ENCODE data around the gene TESK2.
"Not testable (repeated sequence)": the region's sequence is repeated elsewhere in the genome, so short reads cannot be mapped to it uniquely, and the experiment has no call there.

The TESK2 gene

DNA sequence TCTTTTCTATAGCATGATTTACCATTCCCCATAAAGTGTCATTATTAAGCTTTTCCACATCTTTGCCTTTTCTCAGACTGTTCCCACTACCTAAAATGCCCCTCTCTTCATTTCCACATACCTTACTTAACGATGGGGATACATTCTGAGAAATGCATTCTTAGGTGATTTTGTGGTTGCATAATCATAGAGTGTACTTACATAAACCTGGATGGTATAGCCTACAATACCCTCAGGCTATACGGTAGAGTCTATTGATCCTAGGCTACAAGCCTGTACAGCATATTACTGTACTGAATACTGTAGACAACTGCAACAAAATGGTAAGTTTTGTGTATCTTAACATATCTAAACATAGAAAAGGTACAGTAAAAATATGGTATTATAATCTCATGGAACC lies 95.9 kb downstream of the TESK2 start:
- H3K4me3 ChIP-seq (ENCODE audit: low read depth, low read length) = no peak overlapping the region
- TF ChIP-seq, protein P1, sequence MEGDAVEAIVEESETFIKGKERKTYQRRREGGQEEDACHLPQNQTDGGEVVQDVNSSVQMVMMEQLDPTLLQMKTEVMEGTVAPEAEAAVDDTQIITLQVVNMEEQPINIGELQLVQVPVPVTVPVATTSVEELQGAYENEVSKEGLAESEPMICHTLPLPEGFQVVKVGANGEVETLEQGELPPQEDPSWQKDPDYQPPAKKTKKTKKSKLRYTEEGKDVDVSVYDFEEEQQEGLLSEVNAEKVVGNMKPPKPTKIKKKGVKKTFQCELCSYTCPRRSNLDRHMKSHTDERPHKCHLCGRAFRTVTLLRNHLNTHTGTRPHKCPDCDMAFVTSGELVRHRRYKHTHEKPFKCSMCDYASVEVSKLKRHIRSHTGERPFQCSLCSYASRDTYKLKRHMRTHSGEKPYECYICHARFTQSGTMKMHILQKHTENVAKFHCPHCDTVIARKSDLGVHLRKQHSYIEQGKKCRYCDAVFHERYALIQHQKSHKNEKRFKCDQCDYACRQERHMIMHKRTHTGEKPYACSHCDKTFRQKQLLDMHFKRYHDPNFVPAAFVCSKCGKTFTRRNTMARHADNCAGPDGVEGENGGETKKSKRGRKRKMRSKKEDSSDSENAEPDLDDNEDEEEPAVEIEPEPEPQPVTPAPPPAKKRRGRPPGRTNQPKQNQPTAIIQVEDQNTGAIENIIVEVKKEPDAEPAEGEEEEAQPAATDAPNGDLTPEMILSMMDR (IDR thresholded peaks at IDR 0.05; ENCODE audit: borderline replicate concordance, insufficient read depth, low read depth, low read length) = no peak

- TF ChIP-seq, protein P1 (IDR thresholded peaks at IDR 0.05; ENCODE audit: borderline replicate concordance, insufficient read depth, low read depth, low read length) = no peak
- H3K4me3 ChIP-seq (ENCODE audit: low read depth, low read length) = no peak overlapping the region
Measured at GRCh38 chr1:45394342-45394741, 96.6 kb downstream of the TESK2 start.

DNA sequence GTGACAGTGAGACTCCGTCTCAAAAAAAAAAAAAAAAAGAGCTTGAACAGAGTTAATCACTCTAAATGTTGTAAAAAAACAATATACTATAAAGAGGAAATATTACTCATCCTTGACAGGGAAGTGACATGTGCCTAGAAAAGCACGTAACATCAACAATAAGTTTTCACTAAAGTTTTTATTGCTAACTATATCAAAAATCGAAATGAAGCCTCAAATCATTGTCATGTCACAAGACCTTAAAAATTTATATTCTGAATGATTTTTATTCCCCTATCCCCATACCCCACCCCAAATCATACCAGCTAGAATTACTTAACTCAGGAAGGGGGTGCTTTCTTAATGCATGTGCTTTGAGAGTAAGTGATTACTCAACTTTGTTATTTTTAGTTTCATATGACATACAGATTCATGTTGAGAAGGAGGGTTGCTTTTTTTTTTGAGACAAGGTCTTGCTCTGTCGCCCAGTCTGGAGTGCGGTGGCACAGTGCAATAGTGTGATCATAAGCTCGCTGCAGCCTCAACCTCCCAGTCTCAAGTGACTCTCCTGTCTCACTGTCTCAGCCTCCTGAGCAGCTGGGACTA lies 97.2 kb downstream of the TESK2 start:
- TF ChIP-seq, protein P1 (IDR thresholded peaks at IDR 0.05; ENCODE audit: borderline replicate concordance, insufficient read depth, low read depth, low read length) = no peak
- no peak overlapping the region for H3K4me3 ChIP-seq (ENCODE audit: low read depth, low read length)

GRCh38 chr1:45386219-45386618 lies 104.7 kb downstream of the TESK2 start:
- no peak overlapping the region for H3K4me3 ChIP-seq (ENCODE audit: low read depth, low read length)
- TF ChIP-seq, protein P1 (IDR thresholded peaks at IDR 0.05; ENCODE audit: borderline replicate concordance, insufficient read depth, low read depth, low read length) = no peak

GRCh38 chr1:45385302-45385701 lies 105.7 kb downstream of the TESK2 start:
- TF ChIP-seq, protein P1 (IDR thresholded peaks at IDR 0.05; ENCODE audit: borderline replicate concordance, insufficient read depth, low read depth, low read length) = no peak
- no peak overlapping the region for H3K4me3 ChIP-seq (ENCODE audit: low read depth, low read length)

DNA sequence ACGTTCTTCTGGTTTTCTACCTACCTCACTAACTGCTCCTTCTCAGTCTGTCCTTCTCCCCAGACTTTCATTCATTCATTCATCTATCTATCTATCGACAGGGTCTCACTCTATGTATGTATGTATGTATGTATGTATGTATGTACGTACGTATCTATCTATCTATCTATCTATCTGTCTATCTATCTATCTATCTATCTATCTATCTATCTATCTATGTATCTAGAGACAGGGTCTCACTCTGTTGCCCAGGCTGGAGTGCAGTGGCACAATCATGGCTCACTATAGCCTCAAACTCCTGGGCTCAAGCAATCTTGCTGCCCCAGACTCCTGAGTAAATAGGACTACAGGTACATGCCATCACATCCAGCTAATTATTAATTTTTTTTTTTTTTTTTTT lies 106.8 kb downstream of the TESK2 start:
- not testable (repeated sequence) for H3K4me3 ChIP-seq (ENCODE audit: low read depth, low read length)

DNA sequence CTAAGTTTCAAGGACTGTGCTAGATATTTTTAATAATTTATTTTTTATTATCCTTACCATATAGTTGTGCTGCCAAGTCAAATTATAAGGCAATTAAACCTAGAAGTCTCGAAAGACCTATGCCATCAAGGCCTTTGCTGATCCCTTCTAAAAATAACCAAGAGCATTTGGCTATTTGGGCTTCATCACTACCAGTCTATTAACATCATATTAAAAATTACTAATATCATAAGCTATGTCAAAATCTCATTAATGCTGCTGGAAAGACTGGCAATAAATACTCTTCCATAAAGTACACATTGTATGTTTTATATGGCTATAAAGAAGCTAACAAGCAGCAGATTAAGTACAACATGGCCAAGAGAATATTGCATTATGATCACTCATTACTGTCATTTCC lies 107.8 kb downstream of the TESK2 start:
- no peak overlapping the region for H3K4me3 ChIP-seq (ENCODE audit: low read depth, low read length)
- TF ChIP-seq, protein P1 (IDR thresholded peaks at IDR 0.05; ENCODE audit: borderline replicate concordance, insufficient read depth, low read depth, low read length) = no peak

GRCh38 chr1:45381243-45381642 lies 109.7 kb downstream of the TESK2 start:
- TF ChIP-seq, protein P1 (IDR thresholded peaks at IDR 0.05; ENCODE audit: borderline replicate concordance, insufficient read depth, low read depth, low read length) = no peak
- H3K4me3 ChIP-seq (ENCODE audit: low read depth, low read length) = no peak overlapping the region

Data from GM12875 (cell line).